Stimulated activated CD4-positive, alpha-beta T cell treated with anti-CD3 and anti-CD28 coated beads, Interleukin-2, amount 100 ng/mL, for 24 hours (primary cell): ENCODE data around the gene ARHGAP9.
"Not testable (repeated sequence)": the region's sequence is repeated elsewhere in the genome, so short reads cannot be mapped to it uniquely, and the experiment has no call there.

Source experiments
- DNase-seq, 2 donors: peaks; one replicate each; pipeline ENCODE4 v3.0.0-alpha.2; 2020

ARHGAP9 gene

GRCh38 chr12:57517187-57517586, 37.5 kb upstream of the ARHGAP9 start:
- DNase-seq, result no peak

- no peak for DNase-seq
These were observed 37.0 kb upstream of the ARHGAP9 start for GRCh38 chr12:57516617-57517153.

GRCh38 chr12:57515934-57516541, 36.4 kb upstream of the ARHGAP9 start:
- DNase-seq, result no peak

GRCh38 chr12:57515408-57515933, 35.8 kb upstream of the ARHGAP9 start:
- DNase-seq, result no peak

- DNase-seq, result no peak
These were observed 35.2 kb upstream of the ARHGAP9 start for GRCh38 chr12:57514720-57515407.

GRCh38 chr12:57514246-57514645, 34.6 kb upstream of the ARHGAP9 start:
- DNase-seq, result not testable (repeated sequence)

- not testable (repeated sequence) for DNase-seq
These were observed 34.0 kb upstream of the ARHGAP9 start for GRCh38 chr12:57513677-57514076.

- DNase-seq, result no peak
These were observed 33.6 kb upstream of the ARHGAP9 start for GRCh38 chr12:57513266-57513665.

- DNase-seq, result no peak
These were observed 33.0 kb upstream of the ARHGAP9 start for GRCh38 chr12:57512665-57513064.

GRCh38 chr12:57511588-57512325, 32.1 kb upstream of the ARHGAP9 start:
- no peak for DNase-seq

- DNase-seq, result no peak
These were observed 31.5 kb upstream of the ARHGAP9 start for GRCh38 chr12:57511161-57511560.

- not testable (repeated sequence) for DNase-seq
These were observed 28.1 kb upstream of the ARHGAP9 start for GRCh38 chr12:57507796-57508195.

- not testable (repeated sequence) for DNase-seq
These were observed 26.9 kb upstream of the ARHGAP9 start for GRCh38 chr12:57506541-57506940.

- not testable (repeated sequence) for DNase-seq
These were observed 22.8 kb upstream of the ARHGAP9 start for GRCh38 chr12:57502311-57502969.

GRCh38 chr12:57500213-57500612, 20.5 kb upstream of the ARHGAP9 start:
- no peak for DNase-seq

GRCh38 chr12:57498571-57498970, 18.9 kb upstream of the ARHGAP9 start:
- DNase-seq, result no peak

GRCh38 chr12:57498132-57498502, 18.5 kb upstream of the ARHGAP9 start:
- no peak for DNase-seq

- DNase-seq, result no peak
These were observed 17.8 kb upstream of the ARHGAP9 start for GRCh38 chr12:57497223-57498131.

- no peak for DNase-seq
These were observed 17.2 kb upstream of the ARHGAP9 start for GRCh38 chr12:57496822-57497221.

GRCh38 chr12:57495051-57495701, 15.5 kb upstream of the ARHGAP9 start:
- DNase-seq, result not testable (repeated sequence)
